Trophoblast cell (in vitro differentiated cells and primary cell): ENCODE results near the gene SYT2.
A peak's percentile ranks its signal among the peaks of the same experiment; 100 is the strongest.
"Not testable (repeated sequence)": the region's sequence is repeated elsewhere in the genome, so short reads cannot be mapped to it uniquely, and the experiment has no call there.

Experiments used
- DNase-seq, 2 donors: peaks; one replicate each; pipeline ENCODE4 v3.0.0-alpha.2; 2016
- H2AFZ ChIP-seq: 2 replicates; pipeline ENCODE4 v1.6.1; 2013; ENCODE audit warnings: low read length, moderate library complexity, mild to moderate bottlenecking; ENCODE audit not compliant: insufficient read depth, poor library complexity
- H2AK5ac ChIP-seq: 2 replicates; pipeline ENCODE4 v1.6.1; 2013; ENCODE audit warnings: mild to moderate bottlenecking, low read length
- H2BK120ac ChIP-seq: 2 replicates; pipeline ENCODE4 v1.6.1; 2013; ENCODE audit warnings: low read length, mild to moderate bottlenecking, moderate library complexity; ENCODE audit not compliant: insufficient read depth, poor library complexity
- H2BK12ac ChIP-seq: 2 replicates; pipeline ENCODE4 v1.6.1; 2013; ENCODE audit warnings: mild to moderate bottlenecking, low read length, moderate library complexity
- H2BK5ac ChIP-seq: 2 replicates; pipeline ENCODE4 v1.6.1; 2013; ENCODE audit warnings: low read length, low read depth, moderate library complexity, mild to moderate bottlenecking; ENCODE audit not compliant: poor library complexity
- H3K14ac ChIP-seq: 2 replicates; pipeline ENCODE4 v1.6.1; 2013; ENCODE audit warnings: mild to moderate bottlenecking, low read length
- H3K18ac ChIP-seq: 2 replicates; pipeline ENCODE4 v1.6.1; 2013; ENCODE audit warnings: mild to moderate bottlenecking, low read length
- H3K23ac ChIP-seq: 2 replicates; pipeline ENCODE4 v1.6.1; 2013; ENCODE audit warnings: low read length
- H3K27ac ChIP-seq: 2 replicates; pipeline ENCODE4 v1.5.1; 2013; ENCODE audit warnings: low read depth, mild to moderate bottlenecking, inconsistent platforms, low read length, moderate library complexity
- H3K27me3 ChIP-seq: 2 replicates; pipeline ENCODE4 v1.6.1; 2013; ENCODE audit warnings: inconsistent platforms, mild to moderate bottlenecking, low read length, moderate library complexity; ENCODE audit not compliant: insufficient read depth
- H3K36me3 ChIP-seq, 2 experiments: 1 replicate in 1 of 2; 2 replicates in 1 of 2; pipeline ENCODE4 v1.6.1; 2013; ENCODE audit warnings: low read length in 2 of 2, mild to moderate bottlenecking in 2 of 2, moderate library complexity in 1 of 2; ENCODE audit not compliant: insufficient read depth in 2 of 2, control insufficient read depth in 1 of 2
- H3K4ac ChIP-seq: 2 replicates; pipeline ENCODE4 v1.6.1; 2013; ENCODE audit warnings: low read depth, mild to moderate bottlenecking, low read length, moderate library complexity
- H3K4me1 ChIP-seq, 2 experiments: 1 replicate in 1 of 2; 2 replicates in 1 of 2; pipeline ENCODE4 v1.6.1; 2013; ENCODE audit warnings: low read length in 2 of 2, mild to moderate bottlenecking in 2 of 2, moderate library complexity in 1 of 2; ENCODE audit not compliant: insufficient read depth in 2 of 2, control insufficient read depth in 1 of 2
- H3K4me2 ChIP-seq: 2 replicates; pipeline ENCODE4 v1.6.1; 2013; ENCODE audit warnings: inconsistent platforms, mild to moderate bottlenecking, low read length, moderate library complexity
- H3K4me3 ChIP-seq: 2 replicates; pipeline ENCODE4 v1.5.1; 2013; ENCODE audit warnings: mild to moderate bottlenecking, low read depth, low read length, inconsistent platforms
- H3K79me1 ChIP-seq: one replicate; pipeline ENCODE4 v1.6.1; 2013; ENCODE audit warnings: low read length
- H3K79me2 ChIP-seq: 2 replicates; pipeline ENCODE4 v1.6.1; 2013; ENCODE audit warnings: low read length, mild to moderate bottlenecking; ENCODE audit not compliant: control insufficient read depth, insufficient read depth, poor library complexity
- H3K9ac ChIP-seq: 2 replicates; pipeline ENCODE4 v1.6.1; 2013; ENCODE audit warnings: mild to moderate bottlenecking, low read length
- H3K9me3 ChIP-seq: 2 replicates; pipeline ENCODE4 v1.6.1; 2013; ENCODE audit warnings: low read depth, mild to moderate bottlenecking, control low read depth, inconsistent platforms, low read length; ENCODE audit not compliant: insufficient read depth
- H4K12ac ChIP-seq: 2 replicates; pipeline ENCODE4 v1.6.1; 2013; ENCODE audit warnings: low read depth, mild to moderate bottlenecking, low read length, moderate library complexity
- H4K8ac ChIP-seq: 2 replicates; pipeline ENCODE4 v1.6.1; 2013; ENCODE audit warnings: low read depth, mild to moderate bottlenecking, low read length, moderate library complexity
- H4K91ac ChIP-seq: one replicate; pipeline ENCODE4 v1.6.1; 2013; ENCODE audit warnings: low read depth, mild to moderate bottlenecking, low read length, moderate library complexity
- WGBS: extraction: QIAGEN DNeasy Blood & Tissue Kit; methylation state at CpG from one replicate; pipeline ENCODE4 v1.1.7; 2013; ENCODE audit warnings: missing lambda C conversion rate; ENCODE audit not compliant: insufficient read length, insufficient coverage; ENCODE audit errors: extremely low coverage; 5-methylcytosine and 5-hydroxymethylcytosine counted together

Gene SYT2

GRCh38 chr1:202621446-202621845, 88.8 kb downstream of the SYT2 start:
- Histone ChIP-seq H3K4ac (no peak overlapping the region), H3K4me2 (no peak overlapping the region), H2AFZ (no peak overlapping the region), H4K12ac (no peak overlapping the region), H3K14ac (no peak overlapping the region), H3K9me3 (peaks cover 7% of the 10 kb centered on the region), H2AK5ac (no peak overlapping the region), H3K9ac (no peak overlapping the region), H4K91ac (no peak overlapping the region), H4K8ac (no peak overlapping the region), H3K4me3 (no peak overlapping the region), H3K18ac (no peak overlapping the region), H3K27me3 (no peaks in the 10 kb centered on the region), H2BK120ac (no peak overlapping the region), H3K79me2 (no peaks in the 10 kb centered on the region), H3K23ac (no peak overlapping the region), H3K4me1 (peaks cover 18% of the 10 kb centered on the region in 2 experiments), H2BK5ac (no peak overlapping the region), H2BK12ac (no peak overlapping the region), H3K27ac (no peak overlapping the region), H3K36me3 (no peaks in the 10 kb centered on the region), H3K79me1 (peaks cover 3% of the 10 kb centered on the region)
- DNase-seq = no peak
- no CpG with 5 or more reads among the region's 3 CpGs for WGBS

GRCh38 chr1:202620036-202620435, 90.2 kb downstream of the SYT2 start:
- H2AK5ac ChIP-seq, H4K12ac ChIP-seq, H2BK5ac ChIP-seq, H3K9me3 ChIP-seq, DNase-seq, H3K27me3 ChIP-seq, H3K23ac ChIP-seq, H3K36me3 ChIP-seq, H2BK120ac ChIP-seq, H3K4me2 ChIP-seq, H3K27ac ChIP-seq, H3K4me3 ChIP-seq, H3K79me2 ChIP-seq, H2AFZ ChIP-seq, H3K4ac ChIP-seq, H3K79me1 ChIP-seq, H2BK12ac ChIP-seq, H4K91ac ChIP-seq, H4K8ac ChIP-seq, H3K18ac ChIP-seq, H3K9ac ChIP-seq, H3K14ac ChIP-seq: not testable (repeated sequence)
- no CpG with 5 or more reads among the region's 2 CpGs for WGBS
- H3K4me1 ChIP-seq = peaks cover 27 to 30% of the 10 kb centered on the region in 2 experiments

- no peak overlapping the region for H3K4me3 ChIP-seq
- no peaks in the 10 kb centered on the region for H3K27me3 ChIP-seq
- no peak overlapping the region for H4K8ac ChIP-seq
- no CpG with 5 or more reads among the region's 2 CpGs for WGBS
- no peak overlapping the region for H2BK120ac ChIP-seq
- no peak overlapping the region for H3K14ac ChIP-seq
- H2AK5ac ChIP-seq = no peak overlapping the region
- DNase-seq = peak in 1 of 2 donors; percentile 7
- no peak overlapping the region for H2BK12ac ChIP-seq
- no peak overlapping the region for H3K4ac ChIP-seq
- H3K4me2 ChIP-seq = no peak overlapping the region
- no peaks in the 10 kb centered on the region for H3K79me2 ChIP-seq
- no peak overlapping the region for H3K23ac ChIP-seq
- H2BK5ac ChIP-seq = no peak overlapping the region
- no peak overlapping the region for H3K18ac ChIP-seq
- H2AFZ ChIP-seq = no peak overlapping the region
- H3K79me1 ChIP-seq = peaks cover 3% of the 10 kb centered on the region
- H4K91ac ChIP-seq = no peak overlapping the region
- H4K12ac ChIP-seq = no peak overlapping the region
- no peak overlapping the region for H3K27ac ChIP-seq
- H3K36me3 ChIP-seq = no peaks in the 10 kb centered on the region
- H3K9me3 ChIP-seq = peaks cover 4% of the 10 kb centered on the region
- H3K9ac ChIP-seq = no peak overlapping the region
- H3K4me1 ChIP-seq = peaks cover 28 to 33% of the 10 kb centered on the region in 2 experiments
These were observed 90.7 kb downstream of the SYT2 start for GRCh38 chr1:202619505-202619904.

GRCh38 chr1:202619012-202619411, 91.2 kb downstream of the SYT2 start:
- not testable (repeated sequence) for H2BK12ac ChIP-seq, H3K79me2 ChIP-seq, H3K14ac ChIP-seq, H3K27me3 ChIP-seq, H4K12ac ChIP-seq, H2AFZ ChIP-seq, H3K18ac ChIP-seq, H4K91ac ChIP-seq, H3K4me3 ChIP-seq, H3K27ac ChIP-seq, H3K79me1 ChIP-seq, H2AK5ac ChIP-seq, H3K36me3 ChIP-seq, H2BK120ac ChIP-seq, H3K23ac ChIP-seq, H3K9me3 ChIP-seq, H3K9ac ChIP-seq, H4K8ac ChIP-seq, H2BK5ac ChIP-seq, H3K4ac ChIP-seq, H3K4me2 ChIP-seq
- DNase-seq = peak; percentile 20 to 26
- peaks cover 28 to 33% of the 10 kb centered on the region in 2 experiments for H3K4me1 ChIP-seq
- no CpG with 5 or more reads among the region's 11 CpGs for WGBS
